PC-3 (cell line): Measurements from ENCODE around the gene WLS. TPM values are rescaled to one million over a fixed set of nuclear protein-coding genes. Genes with fewer than 3 reads are reported as not detected.

Source experiments
- ATAC-seq: fragments of 200-7000 bp; cut with Tn5 transposase; 2 replicates; pipeline ENCODE4 v1.9.1; 2020; ENCODE audit warnings: mild to moderate bottlenecking, moderate library complexity
- BruUV-seq: library from RNA; stranded (reverse); fragments of 400-500 nt; replicated peaks from 2 replicates; lab custom pipeline; 2021; lab: Mats Ljungman, UMichigan
- CTCF ChIA-PET: fragments of 300-600 bp; sonication (Branson Sonifier 250); formaldehyde crosslinking; loops from one replicate; lab custom pipeline; 2022; ENCODE audit warnings: antibody characterized with exemption; lab: Charles Lee
- POLR2A ChIA-PET: fragments of 300-600 bp; sonication (Branson Sonifier 250); formaldehyde crosslinking; loops from one replicate; lab custom pipeline; 2022; ENCODE audit warnings: antibody characterized with exemption; ENCODE audit not compliant: unreplicated experiment; lab: Charles Lee
- DNase-seq: peaks from one replicate; pipeline ENCODE4 v3.0.0-alpha.2; 2015
- H2AFZ ChIP-seq: fragments of 300-600 bp; sonication (generic); 2 replicates; pipeline ENCODE4 v1.6.0; 2016; ENCODE audit warnings: antibody characterized with exemption, low read length
- H3F3A ChIP-seq: fragments of 300-600 bp; sonication (generic); one replicate; pipeline ENCODE4 v1.6.0; 2017; ENCODE audit warnings: antibody characterized with exemption, low read length, control low read depth, mild to moderate bottlenecking; ENCODE audit not compliant: unreplicated experiment
- H3K27ac ChIP-seq: fragments of 300-600 bp; sonication (generic); 2 replicates; pipeline ENCODE4 v1.5.1; 2016; ENCODE audit warnings: mild to moderate bottlenecking, low read length
- H3K27me3 ChIP-seq: fragments of 300-600 bp; sonication (generic); 2 replicates; pipeline ENCODE4 v1.6.1; 2016; ENCODE audit warnings: low read length, mixed read lengths
- H3K36me3 ChIP-seq: fragments of 300-600 bp; sonication (generic); 2 replicates; pipeline ENCODE4 v1.6.1; 2016; ENCODE audit warnings: low read depth, mixed run types, low read length, mixed read lengths
- H3K4me1 ChIP-seq: fragments of 300-600 bp; sonication (generic); 2 replicates; pipeline ENCODE4 v1.5.1; 2016; ENCODE audit warnings: low read length; ENCODE audit not compliant: insufficient read depth
- H3K4me2 ChIP-seq: fragments of 300-600 bp; sonication (generic); 2 replicates; pipeline ENCODE4 v1.6.0; 2016; ENCODE audit warnings: low read length
- H3K4me3 ChIP-seq: fragments of 300-600 bp; sonication (generic); 2 replicates; pipeline ENCODE4 v1.5.1; 2016; ENCODE audit warnings: mild to moderate bottlenecking, low read length, mixed read lengths
- H3K79me2 ChIP-seq: fragments of 300-600 bp; sonication (generic); 2 replicates; pipeline ENCODE4 v1.6.1; 2017; ENCODE audit warnings: low read length, mixed read lengths
- H3K9ac ChIP-seq: fragments of 300-600 bp; sonication (generic); 2 replicates; pipeline ENCODE4 v1.6.0; 2016; ENCODE audit warnings: mild to moderate bottlenecking, low read length
- H3K9me2 ChIP-seq: fragments of 300-600 bp; sonication (generic); replicated peaks from 2 replicates; pipeline ENCODE4 v1.6.1; 2016; ENCODE audit warnings: mixed run types, low read length, mixed read lengths
- H3K9me3 ChIP-seq: fragments of 300-600 bp; sonication (generic); 2 replicates; pipeline ENCODE4 v1.6.1; 2016; ENCODE audit warnings: low read length, mixed read lengths
- H4K20me1 ChIP-seq: fragments of 300-600 bp; sonication (generic); 2 replicates; pipeline ENCODE4 v1.6.1; 2016; ENCODE audit warnings: low read length, mixed read lengths
- EZH2 ChIP-seq: fragments of 300-600 bp; sonication (generic); IDR thresholded peaks from one replicate; pipeline ENCODE4 v1.6.1; 2017; ENCODE audit warnings: antibody characterized with exemption, mild to moderate bottlenecking, low read length; ENCODE audit not compliant: unreplicated experiment
- EZH2phosphoT487 ChIP-seq: fragments of 300-600 bp; sonication (generic); IDR thresholded peaks from 2 replicates; pipeline ENCODE4 v1.6.1; 2018; ENCODE audit warnings: mild to moderate bottlenecking, antibody characterized with exemption, low read length, borderline replicate concordance
- intact Hi-C: fragments of 100-400 bp; cut with micrococcal nuclease; formaldehyde crosslinking; loops from 2 replicates; pipeline ENCODE4 v1.9.0; 2023
- total RNA-seq: library from RNA; depleted of rRNA; stranded (reverse); fragments of >200 nt; gene quantifications from 2 replicates; pipeline ENCODE4 v1.2.3, GENCODE V29; 2014
- TF ChIP-seq, protein P1 (sequence below): fragments of 300-600 bp; sonication (generic); conservative IDR thresholded peaks from 2 replicates; pipeline ENCODE4 v1.5.1; 2017; ENCODE audit warnings: antibody characterized with exemption, low read depth, mild to moderate bottlenecking, low read length

The WLS gene
- total RNA-seq, 1 experiment from 2014 or later, result 19.1 TPM

DNA sequence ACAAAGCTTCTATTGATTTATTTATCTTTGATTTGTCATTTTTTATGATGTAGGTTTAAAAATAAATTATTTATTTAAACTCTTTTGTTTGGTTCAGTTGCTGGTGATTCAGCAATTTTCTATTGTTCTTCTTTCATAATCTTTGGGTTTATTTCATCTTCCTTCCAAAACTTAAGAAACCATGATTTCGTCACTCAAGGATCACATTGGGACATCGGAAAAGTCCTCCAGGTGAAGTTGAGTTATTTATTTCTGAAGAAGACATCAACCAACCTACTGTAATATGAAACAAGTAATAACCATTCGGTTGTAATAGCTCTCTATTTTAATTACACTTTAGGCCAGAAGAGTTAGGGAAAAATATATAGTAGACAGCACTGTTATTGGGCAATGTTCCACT, 23.0 kb upstream of the WLS start:
- H3K27me3 ChIP-seq, result no peaks in the 10 kb centered on the region
- no peaks in the 10 kb centered on the region for H3K9me2 ChIP-seq
- no peak overlapping the region for H3K4me3 ChIP-seq
- H2AFZ ChIP-seq, result no peak overlapping the region
- ChIA-PET POLR2A (no interaction called here), CTCF (no interaction called here)
- H3K9ac ChIP-seq, result no peak overlapping the region
- no TSS peak for BruUV-seq
- no peaks in the 10 kb centered on the region for H3K36me3 ChIP-seq
- no peaks in the 10 kb centered on the region for H3F3A ChIP-seq
- H3K4me1 ChIP-seq, result no peaks in the 10 kb centered on the region
- no peak overlapping the region for H3K4me2 ChIP-seq
- H3K27ac ChIP-seq, result no peak overlapping the region
- no peaks in the 10 kb centered on the region for H3K9me3 ChIP-seq
- TF ChIP-seq, protein P1, sequence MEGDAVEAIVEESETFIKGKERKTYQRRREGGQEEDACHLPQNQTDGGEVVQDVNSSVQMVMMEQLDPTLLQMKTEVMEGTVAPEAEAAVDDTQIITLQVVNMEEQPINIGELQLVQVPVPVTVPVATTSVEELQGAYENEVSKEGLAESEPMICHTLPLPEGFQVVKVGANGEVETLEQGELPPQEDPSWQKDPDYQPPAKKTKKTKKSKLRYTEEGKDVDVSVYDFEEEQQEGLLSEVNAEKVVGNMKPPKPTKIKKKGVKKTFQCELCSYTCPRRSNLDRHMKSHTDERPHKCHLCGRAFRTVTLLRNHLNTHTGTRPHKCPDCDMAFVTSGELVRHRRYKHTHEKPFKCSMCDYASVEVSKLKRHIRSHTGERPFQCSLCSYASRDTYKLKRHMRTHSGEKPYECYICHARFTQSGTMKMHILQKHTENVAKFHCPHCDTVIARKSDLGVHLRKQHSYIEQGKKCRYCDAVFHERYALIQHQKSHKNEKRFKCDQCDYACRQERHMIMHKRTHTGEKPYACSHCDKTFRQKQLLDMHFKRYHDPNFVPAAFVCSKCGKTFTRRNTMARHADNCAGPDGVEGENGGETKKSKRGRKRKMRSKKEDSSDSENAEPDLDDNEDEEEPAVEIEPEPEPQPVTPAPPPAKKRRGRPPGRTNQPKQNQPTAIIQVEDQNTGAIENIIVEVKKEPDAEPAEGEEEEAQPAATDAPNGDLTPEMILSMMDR, result no peak
- TF ChIP-seq EZH2phosphoT487 (no peak), EZH2 (no peak)
- intact Hi-C loops, result no loop called here
- H4K20me1 ChIP-seq, result no peaks in the 10 kb centered on the region
- H3K79me2 ChIP-seq, result no peaks in the 10 kb centered on the region
- DNase-seq (no peak), ATAC-seq (no peak)

DNA sequence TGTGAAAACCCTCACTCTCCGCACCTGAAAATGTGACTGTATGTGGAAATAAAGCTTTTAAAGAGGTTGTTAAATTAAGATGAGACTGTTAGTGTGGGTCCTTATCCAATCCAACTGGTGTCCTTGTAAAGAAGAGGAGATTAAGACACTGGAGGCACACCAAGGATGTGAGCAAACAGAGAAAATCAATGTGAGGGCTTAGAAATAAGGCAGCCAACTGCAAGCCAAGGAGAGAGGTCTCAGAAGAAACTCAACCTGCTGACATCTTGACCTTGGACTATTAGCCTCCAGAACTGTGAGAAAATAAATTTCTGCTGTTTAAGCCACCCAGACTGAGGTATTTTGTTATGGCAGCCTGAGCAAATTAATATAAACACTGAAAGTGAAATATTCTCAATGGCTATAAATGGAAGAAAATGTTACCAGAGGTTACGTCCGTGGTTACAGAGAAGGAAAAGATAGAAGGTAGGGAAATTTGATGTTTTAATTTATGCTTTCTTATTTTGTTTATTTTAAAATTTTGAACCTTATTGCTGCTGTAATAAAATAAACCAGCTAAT, 22.4 kb upstream of the WLS start:
- ChIA-PET CTCF (no interaction called here), POLR2A (no interaction called here)
- no peaks in the 10 kb centered on the region for H4K20me1 ChIP-seq
- no peak overlapping the region for H3K27ac ChIP-seq
- ATAC-seq, result no peak
- H3K9me2 ChIP-seq, result no peaks in the 10 kb centered on the region
- TF ChIP-seq, protein P1, result no peak
- TF ChIP-seq EZH2phosphoT487, result no peak
- no peak for TF ChIP-seq EZH2
- intact Hi-C loops, result no loop called here
- H3K79me2 ChIP-seq, result no peaks in the 10 kb centered on the region
- no peaks in the 10 kb centered on the region for H3K36me3 ChIP-seq
- no peak for DNase-seq
- H3K4me2 ChIP-seq, result no peak overlapping the region
- H3K9ac ChIP-seq, result no peak overlapping the region
- no peaks in the 10 kb centered on the region for H3F3A ChIP-seq
- no TSS peak for BruUV-seq
- no peaks in the 10 kb centered on the region for H3K27me3 ChIP-seq
- H3K4me1 ChIP-seq, result no peaks in the 10 kb centered on the region
- H3K9me3 ChIP-seq, result no peaks in the 10 kb centered on the region
- H2AFZ ChIP-seq, result no peak overlapping the region
- no peak overlapping the region for H3K4me3 ChIP-seq

DNA sequence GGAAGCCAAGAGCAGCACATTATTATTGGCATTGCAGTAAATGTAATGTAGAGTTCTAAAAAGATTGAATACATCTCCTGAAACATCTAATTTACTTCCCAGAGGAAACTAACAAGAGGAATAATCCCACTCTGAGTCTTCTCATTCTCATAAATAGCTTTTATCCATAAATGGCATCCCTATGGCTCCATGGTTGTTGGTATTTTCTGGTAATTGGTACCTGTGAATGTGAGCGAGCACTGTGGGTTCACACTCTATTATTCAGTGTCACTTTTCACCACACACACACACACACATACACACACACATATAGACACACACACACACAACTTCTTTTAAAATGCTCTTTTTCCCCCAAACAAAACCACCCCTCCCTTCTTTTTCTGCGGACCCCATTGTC, 4.7 kb upstream of the WLS start:
- intact Hi-C loops, result no loop called here
- CTCF ChIA-PET, result no interaction called here
- Histone ChIP-seq H3K79me2 (no peaks in the 10 kb centered on the region), H3K27me3 (no peaks in the 10 kb centered on the region), H3K4me1 (peaks cover 9% of the 10 kb centered on the region; the same call in 1 of the 2 replicates), H4K20me1 (no peaks in the 10 kb centered on the region), H3K4me2 (no peak overlapping the region), H2AFZ (no peak overlapping the region), H3K9me3 (no peaks in the 10 kb centered on the region), H3K27ac (no peak overlapping the region), H3K4me3 (no peak overlapping the region), H3F3A (no peaks in the 10 kb centered on the region), H3K9ac (no peak overlapping the region), H3K9me2 (no peaks in the 10 kb centered on the region), H3K36me3 (no peaks in the 10 kb centered on the region)
- POLR2A ChIA-PET, result interaction anchor here (0.5 kb wide), 1 partner anchor 156 kb away, joined by 3 read pairs; no protein-coding TSS in a partner anchor
- no TSS peak for BruUV-seq
- DNase-seq, result no peak
- no peak for ATAC-seq
- TF ChIP-seq EZH2phosphoT487, result no peak
- TF ChIP-seq, protein P1, result no peak
- TF ChIP-seq EZH2, result no peak
